GM18861 (cell line): ENCODE results near the gene SYNM.
"Not testable (repeated sequence)": the region's sequence is repeated elsewhere in the genome, so short reads cannot be mapped to it uniquely, and the experiment has no call there.

Experiments
- ATAC-seq: cut with Tn5 transposase; IDR thresholded peaks from one replicate; pipeline ENCODE4 v1.9.1; 2021; ENCODE audit not compliant: unreplicated experiment

SYNM gene

DNA sequence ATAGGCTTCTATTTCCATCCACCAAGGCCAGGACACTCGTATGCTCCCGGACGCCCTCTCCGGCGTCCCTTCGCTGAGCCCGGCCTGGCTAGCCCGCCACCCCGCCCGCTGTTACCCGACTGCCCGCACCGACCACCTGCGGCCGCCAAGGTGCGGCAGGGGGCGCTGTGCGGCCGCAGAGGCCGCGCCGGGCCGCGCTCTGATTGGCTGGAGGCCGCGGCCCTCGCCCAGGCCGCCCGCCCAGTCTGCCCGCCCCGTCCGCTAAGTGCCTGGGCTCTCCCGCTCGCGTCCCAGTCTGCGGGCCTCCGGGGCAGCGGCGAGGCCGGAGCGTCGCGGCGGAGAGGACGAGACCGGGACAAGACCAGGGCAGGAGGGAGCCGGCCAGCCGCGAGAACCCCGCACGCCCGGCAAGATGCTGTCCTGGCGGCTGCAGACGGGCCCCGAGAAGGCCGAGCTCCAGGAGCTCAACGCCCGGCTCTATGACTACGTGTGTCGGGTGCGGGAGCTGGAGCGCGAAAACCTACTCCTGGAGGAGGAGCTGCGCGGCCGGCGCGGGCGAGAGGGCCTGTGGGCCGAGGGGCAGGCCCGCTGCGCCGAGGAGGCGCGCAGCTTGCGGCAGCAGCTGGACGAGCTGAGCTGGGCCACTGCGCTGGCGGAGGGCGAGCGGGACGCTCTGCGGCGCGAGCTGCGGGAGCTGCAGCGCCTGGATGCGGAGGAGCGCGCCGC lies at the start of gene SYNM:
TSS of gene SYNM (plus strand) at position 293 of the 726 bp plus-strand sequence. CDS start at position 413, 120 bp downstream.
- ATAC-seq, result peak; percentile 34

GRCh38 chr15:99055555-99056134 lies 49.2 kb upstream of the SYNM start:
- ATAC-seq, result no peak

DNA sequence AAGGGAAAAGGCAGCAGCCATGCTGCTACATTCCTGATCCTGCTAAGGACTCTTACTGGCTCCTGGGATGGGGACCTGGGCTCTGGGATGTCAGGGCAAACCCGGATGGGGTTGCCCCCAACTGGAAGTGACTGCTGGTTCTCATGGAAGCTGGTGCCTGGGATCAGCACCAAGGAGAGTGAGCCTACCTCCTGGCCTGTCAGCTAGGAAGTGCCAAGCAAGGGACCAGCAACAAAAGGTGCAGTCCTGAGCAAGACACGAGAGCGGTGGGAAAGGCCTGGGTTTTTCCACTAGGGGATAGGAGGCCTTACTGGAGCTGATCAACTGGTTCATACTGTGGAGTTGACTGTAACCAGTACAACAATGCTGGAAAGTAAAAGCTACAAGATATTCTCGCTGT lies 47.9 kb upstream of the SYNM start:
- ATAC-seq, result no peak

DNA sequence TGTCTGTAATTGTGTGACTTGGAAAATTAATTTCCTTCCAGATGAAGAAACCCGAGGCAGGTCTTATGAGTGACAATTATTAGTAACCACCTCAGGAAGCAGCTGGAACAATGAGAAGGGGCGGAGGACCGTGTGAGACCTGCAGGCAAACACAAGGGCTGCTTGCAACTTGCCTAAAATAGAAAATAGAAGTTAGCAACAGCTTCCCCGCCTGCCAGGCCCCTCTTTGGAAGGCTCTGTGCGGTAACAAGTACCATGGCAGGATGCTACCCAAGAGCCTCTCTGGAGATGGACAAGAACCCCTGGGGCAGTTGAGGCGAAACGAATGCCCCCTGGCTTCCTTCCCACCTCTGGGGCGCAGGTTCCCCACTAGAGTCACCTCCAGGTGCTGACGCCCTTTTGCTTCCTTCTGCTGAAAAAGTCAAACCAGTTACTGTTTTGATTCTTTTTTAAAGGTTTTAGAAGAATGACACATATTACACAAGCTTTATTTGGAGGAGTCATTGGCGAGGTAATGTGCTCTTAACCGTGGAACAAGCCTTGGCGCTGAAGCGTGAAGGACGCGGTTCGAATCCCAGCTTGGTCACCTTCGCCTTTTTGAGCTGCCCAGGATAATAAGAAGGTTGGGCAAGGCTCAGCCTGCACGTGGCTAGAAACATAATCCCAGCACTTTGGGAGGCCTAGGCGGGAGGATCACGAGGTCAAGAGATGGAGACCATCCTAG lies 47.0 kb upstream of the SYNM start:
- ATAC-seq, result no peak

GRCh38 chr15:99058421-99058870 lies 46.4 kb upstream of the SYNM start:
- no peak for ATAC-seq

- ATAC-seq, result peak; percentile 65
These were observed 45.6 kb upstream of the SYNM start for GRCh38 chr15:99059010-99059981.

DNA sequence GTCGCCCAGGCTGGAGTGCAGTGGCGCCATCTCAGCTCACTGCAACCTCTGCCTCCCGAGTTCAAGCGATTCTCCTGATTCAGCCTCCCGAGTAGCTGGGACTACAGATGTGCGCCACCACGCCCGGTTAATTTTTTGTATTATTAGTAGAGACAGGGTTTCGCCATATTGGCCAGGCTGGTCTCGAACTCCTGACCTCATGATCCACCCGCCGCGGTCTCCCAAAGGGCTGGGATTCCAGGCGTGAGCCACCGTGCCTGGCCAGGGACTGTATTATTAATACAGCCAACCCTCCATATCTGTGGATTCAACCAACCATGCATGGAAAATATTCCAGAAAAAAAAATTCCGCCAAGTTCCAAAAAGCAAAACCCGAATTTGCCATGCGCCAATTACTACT lies 44.7 kb upstream of the SYNM start:
- not testable (repeated sequence) for ATAC-seq

DNA sequence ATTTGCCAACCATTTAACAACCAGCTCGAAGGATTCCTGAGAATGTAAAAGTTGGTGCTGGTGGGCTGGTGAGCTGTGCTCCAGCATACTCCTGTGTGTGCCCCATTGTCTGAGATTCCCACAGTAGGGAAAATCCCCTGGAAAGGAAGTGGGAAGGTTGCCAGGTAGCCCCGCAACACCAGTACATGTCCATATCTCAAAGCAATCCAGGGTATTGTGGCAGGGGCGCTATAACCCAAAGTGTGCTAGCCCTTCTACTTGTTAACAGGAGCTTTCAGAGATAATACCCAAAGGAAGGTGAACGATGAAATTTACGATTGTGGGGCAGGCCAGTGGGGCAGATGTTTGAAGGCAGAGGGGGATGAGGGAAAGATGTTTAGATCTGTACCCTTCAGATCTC lies 42.7 kb upstream of the SYNM start:
- ATAC-seq, result no peak

GRCh38 chr15:99068186-99068585 lies 36.7 kb upstream of the SYNM start:
- no peak for ATAC-seq

DNA sequence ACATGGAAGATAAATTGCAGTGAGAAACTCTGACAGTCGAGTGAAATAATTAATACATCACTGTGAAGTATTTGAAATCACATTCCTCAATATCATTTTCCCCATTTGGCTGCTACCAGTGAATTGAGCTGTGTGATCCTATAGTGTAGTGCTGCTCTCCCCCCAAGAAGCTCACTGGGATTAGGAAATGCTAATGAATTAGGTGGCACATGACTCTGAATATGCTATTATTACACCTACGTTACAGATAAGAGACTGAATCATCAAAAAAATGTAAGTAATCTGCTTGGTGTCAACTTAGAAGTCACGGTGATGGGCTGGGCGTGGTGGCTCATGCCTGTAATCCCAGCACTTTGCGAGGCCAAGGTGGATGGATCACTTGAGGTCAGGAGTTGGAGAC lies 34.7 kb upstream of the SYNM start:
- ATAC-seq, result no peak

GRCh38 chr15:99071091-99071680 lies 33.7 kb upstream of the SYNM start:
- no peak for ATAC-seq

- no peak for ATAC-seq
These were observed 31.7 kb upstream of the SYNM start for GRCh38 chr15:99073008-99073717.

DNA sequence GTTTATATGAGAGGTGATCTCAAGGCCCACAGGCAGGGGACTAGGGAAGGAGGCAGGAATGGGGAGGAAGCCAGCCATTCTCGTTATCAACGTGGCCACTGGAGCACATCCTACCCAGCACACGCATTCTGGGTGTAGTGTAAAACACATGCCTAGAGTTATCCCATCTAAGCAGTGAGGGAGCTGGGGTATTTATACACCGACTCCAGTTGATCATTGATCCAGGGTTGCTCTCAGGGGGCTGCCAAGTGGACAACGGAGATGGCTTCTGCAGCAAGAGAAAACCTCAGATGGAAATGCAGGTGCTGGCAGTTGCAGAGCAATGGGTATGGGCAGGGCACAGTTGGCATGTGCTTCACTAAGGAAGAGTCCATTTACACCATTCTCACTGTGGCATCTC lies 30.4 kb upstream of the SYNM start:
- ATAC-seq, result no peak

DNA sequence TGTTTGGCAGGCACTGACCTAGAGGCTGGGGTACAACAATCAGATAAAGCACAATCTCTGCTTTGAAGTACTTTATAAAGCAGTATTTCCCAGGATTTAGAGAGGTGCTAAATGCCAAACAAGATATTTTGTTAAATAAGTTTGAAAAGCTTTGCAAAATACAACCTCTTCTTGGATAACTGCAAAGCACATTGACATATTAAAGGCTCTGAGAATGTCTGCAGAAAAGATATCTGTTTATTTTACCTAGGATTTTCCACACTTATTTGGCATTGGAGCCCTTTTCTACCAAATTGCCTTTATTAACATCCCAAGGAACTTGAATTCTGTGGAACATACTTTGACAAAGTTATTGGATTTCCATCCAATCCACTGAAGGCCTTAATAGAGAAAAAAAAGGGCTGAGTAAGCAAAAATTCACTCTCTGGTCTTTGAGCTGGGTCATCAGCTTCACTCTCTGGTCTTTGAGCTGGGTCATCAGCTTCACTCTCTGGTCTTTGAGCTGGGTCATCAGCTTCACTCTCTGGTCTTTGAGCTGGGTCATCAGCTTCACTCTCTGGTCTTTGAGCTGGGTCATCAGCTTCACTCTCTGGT lies 29.7 kb upstream of the SYNM start:
- ATAC-seq, result not testable (repeated sequence)

GRCh38 chr15:99076109-99076508 lies 28.8 kb upstream of the SYNM start:
- ATAC-seq, result peak; percentile 11

DNA sequence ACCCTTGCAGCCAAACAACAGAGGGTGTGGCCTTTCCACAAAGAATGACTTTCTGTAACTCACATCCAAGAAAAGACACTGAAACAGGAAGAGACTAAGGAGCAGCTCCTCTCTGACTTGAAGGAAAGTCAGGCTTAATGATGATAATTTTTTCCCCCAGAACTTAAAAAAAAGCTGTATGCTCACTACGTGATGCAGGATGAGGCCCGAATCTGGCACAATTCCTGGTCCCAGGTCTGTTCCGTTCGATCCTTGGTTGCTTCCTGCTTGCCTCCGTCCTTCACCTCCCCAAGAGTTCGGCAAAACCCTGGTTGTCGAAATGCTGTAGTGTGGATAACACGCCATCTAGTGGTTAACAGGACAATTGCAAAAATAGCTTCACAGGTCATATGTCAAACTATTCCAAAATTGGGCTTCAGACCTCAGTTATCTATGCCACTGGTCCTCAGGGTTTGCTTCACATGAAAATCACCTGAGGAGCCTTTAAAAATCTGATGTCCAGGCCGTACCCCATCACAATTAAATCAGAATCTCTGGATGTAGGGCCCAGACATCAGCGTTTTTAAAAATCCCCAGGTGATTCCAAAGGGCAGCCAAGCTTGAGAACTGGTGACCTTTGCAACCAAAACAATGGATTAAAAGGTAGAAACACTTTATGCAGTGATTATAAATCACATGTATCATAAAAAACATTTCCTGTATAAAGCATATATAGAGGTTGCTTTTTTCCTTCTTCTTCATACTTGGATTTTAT lies 28.1 kb upstream of the SYNM start:
- peak; percentile 78 for ATAC-seq

DNA sequence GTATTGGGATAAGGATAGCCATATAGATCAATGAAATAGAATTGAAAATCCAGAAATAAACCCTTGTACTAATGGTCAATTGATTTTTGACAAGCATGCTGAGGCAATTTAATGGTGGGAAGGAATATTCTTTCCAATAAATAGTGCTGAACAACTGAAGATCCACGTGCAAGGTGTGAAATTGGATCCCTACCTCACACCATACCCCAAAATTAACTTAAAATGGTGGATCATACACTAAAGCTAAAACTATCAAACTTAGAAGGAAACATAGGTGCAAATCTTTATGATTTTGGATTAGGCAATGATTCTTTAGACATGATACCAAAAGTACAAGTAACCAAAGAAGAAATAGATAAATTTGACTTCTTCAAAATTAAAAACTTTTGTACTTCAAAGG lies 22.1 kb upstream of the SYNM start:
- ATAC-seq, result no peak

- no peak for ATAC-seq
These were observed 19.9 kb upstream of the SYNM start for GRCh38 chr15:99084965-99085364.
